Measurements from ENCODE around the gene BBX. TPM values are rescaled to one million over a fixed set of nuclear protein-coding genes. Genes with fewer than 3 reads are reported as not detected.
A peak's percentile ranks its signal among the peaks of the same experiment; 100 is the strongest.

Gene BBX
- total and polyA plus RNA-seq, 12 donors, result 4.6 to 49.8 (median 38.0) TPM

- Histone ChIP-seq H3K36me3 (no peaks in the 10 kb centered on the region), H3K27me3 (no peaks in the 10 kb centered on the region), H3K27ac (peak overlapping the region in 2 of 10 donors; percentile 85 to 88), H3K4me1 (peaks cover 0 to 49% (median 35%) of the 10 kb centered on the region in 9 donors), H3K9me3 (peaks cover 0 to 11% (median 0%) of the 10 kb centered on the region in 11 donors), H3K4me3 (no peak overlapping the region)
- no peak for TF ChIP-seq CTCF (IDR thresholded peaks at IDR 0.05)
- intact Hi-C loops (cut with DNase I), result no loop called here
- WGBS, 2 donors, result 84 to 89% methylated on average over 1 of the region's 1 CpG
- DNase-seq, result no peak
- no peak for ATAC-seq
Observed at GRCh38 chr3:107600780-107601179, 78.0 kb downstream of the BBX start.

- TF ChIP-seq CTCF (IDR thresholded peaks at IDR 0.05), result no peak
- ATAC-seq, result peak; percentile 53 to 94 (median 83)
- WGBS, 2 donors, result 54 to 65% methylated on average over 7 of the region's 7 CpGs
- H3K36me3 ChIP-seq, result no peaks in the 10 kb centered on the region
- intact Hi-C loops (cut with DNase I), result no loop called here
- no peak overlapping the region for H3K4me3 ChIP-seq
- peak overlapping the region in 8 of 10 donors; percentile 43 to 75 (median 68) for H3K27ac ChIP-seq
- no peaks in the 10 kb centered on the region for H3K27me3 ChIP-seq
- peak in 1 of 2 donors; percentile 13 for DNase-seq
- peaks cover 0 to 40% (median 25%) of the 10 kb centered on the region in 9 donors for H3K4me1 ChIP-seq
- H3K9me3 ChIP-seq, result peaks cover 0 to 23% (median 0%) of the 10 kb centered on the region in 11 donors
Observed at GRCh38 chr3:107604057-107604822, 81.5 kb downstream of the BBX start.

- ATAC-seq (no peak), DNase-seq (no peak)
- H3K9me3 ChIP-seq, result peaks cover 0 to 46% (median 9%) of the 10 kb centered on the region in 11 donors
- WGBS, 2 donors, result 21 to 87% methylated on average over 1 of the region's 1 CpG
- H3K4me3 ChIP-seq, result no peak overlapping the region
- no peak for TF ChIP-seq CTCF (IDR thresholded peaks at IDR 0.05)
- no peaks in the 10 kb centered on the region for H3K36me3 ChIP-seq
- H3K4me1 ChIP-seq, result no peaks in the 10 kb centered on the region
- no peak overlapping the region for H3K27ac ChIP-seq
- no peaks in the 10 kb centered on the region for H3K27me3 ChIP-seq
- intact Hi-C loops (cut with DNase I), result loop anchor here in 1 of 10 donors (5.0 kb wide), 1 partner anchor 185 kb away; no protein-coding TSS in a partner anchor
Observed at GRCh38 chr3:107611775-107612469, 89.2 kb downstream of the BBX start.

- Histone ChIP-seq H3K4me1 (no peaks in the 10 kb centered on the region), H3K27me3 (no peaks in the 10 kb centered on the region), H3K4me3 (no peak overlapping the region), H3K36me3 (no peaks in the 10 kb centered on the region), H3K27ac (no peak overlapping the region), H3K9me3 (peaks cover 0 to 46% (median 9%) of the 10 kb centered on the region in 11 donors)
- no peak for TF ChIP-seq CTCF (IDR thresholded peaks at IDR 0.05)
- intact Hi-C loops (cut with DNase I), result loop anchor here in 1 of 10 donors (5.0 kb wide), 1 partner anchor 185 kb away; no protein-coding TSS in a partner anchor
- 95 to 98% methylated on average over 2 of the region's 2 CpGs for WGBS, 2 donors
- DNase-seq, result no peak
- ATAC-seq, result no peak
Observed at GRCh38 chr3:107612664-107613084, 89.9 kb downstream of the BBX start.
